HepG2 (cell line): ENCODE results near the gene PRR19. TPM values are rescaled to one million over a fixed set of nuclear protein-coding genes. Genes with fewer than 3 reads are reported as not detected.

Source experiments
- ATAC-seq: fragments of 200-7000 bp; cut with Tn5 transposase; 3 replicates; pipeline ENCODE4 v1.9.1; 2020; ENCODE audit warnings: mild to moderate bottlenecking, moderate library complexity
- BruUV-seq: library from RNA; stranded (reverse); fragments of 400-500 nt; replicated peaks from 2 replicates; lab custom pipeline; 2021; lab: Mats Ljungman, UMichigan
- CTCF ChIA-PET: fragments of 300-600 bp; formaldehyde crosslinking; extraction: SDS; loops from one replicate; lab custom pipeline; 2021; ENCODE audit warnings: low total read pairs, inconsistent platforms, low intra/inter-chr PET ratio; lab: Yijun Ruan, JAX
- POLR2A ChIA-PET: fragments of 350-600 bp; sonication (Branson Sonifier 250); formaldehyde crosslinking; loops from one replicate; lab custom pipeline; 2020; ENCODE audit warnings: antibody characterized with exemption, inconsistent platforms; lab: Yijun Ruan, JAX
- DNase-seq: peaks from one replicate; pipeline ENCODE4 v3.0.0-alpha.2; 2015; ENCODE audit warnings: low spot score
- FAIRE-seq: peaks from 3 replicates; lab custom pipeline; 2011; peaks lifted over from hg19 to GRCh38; lab: Jason Lieb, UNC
- H2AFZ ChIP-seq: one replicate; pipeline ENCODE4 v1.6.1; 2011; ENCODE audit warnings: low read length, inconsistent platforms
- H3K27ac ChIP-seq: fragments of 300-600 bp; 3 replicates; pipeline ENCODE4 v1.8.0; 2011; ENCODE audit warnings: mixed run types, mild to moderate bottlenecking, mixed read lengths, low read length, inconsistent platforms; ENCODE audit not compliant: insufficient read depth; ENCODE audit errors: extremely low read length
- H3K27me3 ChIP-seq, 2 experiments: fragments of 200-600 bp in 1 of 2; 2 replicates in 1 of 2; 3 replicates in 1 of 2; pipeline versions ENCODE4 v1.6.0 to v1.8.0; 2011; ENCODE audit warnings: low read length in 2 of 2, mild to moderate bottlenecking in 2 of 2, moderate library complexity in 2 of 2, inconsistent platforms in 1 of 2; ENCODE audit not compliant: insufficient read depth in 2 of 2, control insufficient read depth in 1 of 2
- H3K36me3 ChIP-seq, 2 experiments: fragments of 200-600 bp in 1 of 2; replicated peaks in 1 of 2; 2 replicates in 1 of 2; 3 replicates in 1 of 2; pipeline versions ENCODE4 v1.5.1 to v1.8.0; 2011; ENCODE audit warnings: low read length in 2 of 2, inconsistent platforms in 1 of 2; ENCODE audit not compliant: insufficient read depth in 2 of 2, control insufficient read depth in 1 of 2
- H3K4me1 ChIP-seq: 2 replicates; pipeline ENCODE4 v1.5.1; 2012; ENCODE audit warnings: low read length, inconsistent platforms; ENCODE audit not compliant: insufficient read depth
- H3K4me2 ChIP-seq: 2 replicates; pipeline ENCODE4 v1.6.0; 2011; ENCODE audit warnings: low read depth, low read length, inconsistent platforms
- H3K4me3 ChIP-seq, 3 experiments: fragments of 200-600 bp in 1 of 3; sonication (generic), shearing (Covaris generic) in 1 of 3; replicated peaks in 1 of 3; 2 replicates each; pipeline ENCODE4 v1.5.1; 2011 to 2016; ENCODE audit warnings: low read length in 3 of 3, inconsistent platforms in 2 of 3, low read depth in 2 of 3, mild to moderate bottlenecking in 2 of 3, control low read depth in 1 of 3, mixed read lengths in 1 of 3; ENCODE audit not compliant: insufficient read depth in 1 of 3
- H3K79me2 ChIP-seq: one replicate; pipeline ENCODE4 v1.6.1; 2011; ENCODE audit warnings: low read length, inconsistent platforms; ENCODE audit not compliant: insufficient read depth
- H3K9ac ChIP-seq: 2 replicates; pipeline ENCODE4 v1.6.0; 2011; ENCODE audit warnings: mild to moderate bottlenecking, low read depth, low read length, inconsistent platforms; ENCODE audit not compliant: insufficient read depth
- H3K9me3 ChIP-seq: 2 replicates; pipeline ENCODE4 v1.5.1; 2012; ENCODE audit warnings: mild to moderate bottlenecking, low read length
- H4K20me1 ChIP-seq: 2 replicates; pipeline ENCODE4 v1.6.0; 2011; ENCODE audit warnings: inconsistent platforms, mild to moderate bottlenecking, low read length, moderate library complexity; ENCODE audit not compliant: insufficient read depth
- BHLHE40 ChIP-seq: IDR thresholded peaks from 2 replicates; pipeline ENCODE4 v1.6.1; 2011; ENCODE audit warnings: low read length, improper control_type of control experiment
- EHMT2 ChIP-seq: fragments of 200-600 bp; sonication (generic); IDR thresholded peaks from 2 replicates; pipeline ENCODE4 v1.7.0; 2017; ENCODE audit warnings: antibody characterized with exemption, low read depth, low read length, borderline replicate concordance
- KAT8 ChIP-seq: IDR thresholded peaks from 2 replicates; pipeline ENCODE4 v1.6.1; 2016; ENCODE audit warnings: missing genetic modification reagents, missing compliant biosample characterization
- KDM3A ChIP-seq: IDR thresholded peaks from 2 replicates; pipeline ENCODE4 v1.6.1; 2018; ENCODE audit warnings: low read depth, missing compliant biosample characterization
- KDM4B ChIP-seq: sonication (generic); formaldehyde crosslinking; IDR thresholded peaks from 2 replicates; pipeline ENCODE4 v1.4.0; 2020; ENCODE audit warnings: missing genetic modification reagents
- MAFK ChIP-seq, 2 experiments: IDR thresholded peaks in 1 of 2; conservative IDR thresholded peaks in 1 of 2; 2 replicates each; pipeline ENCODE4 v1.6.1; 2011; ENCODE audit warnings: improper control_type of control experiment in 2 of 2, low read length in 2 of 2
- MBD4 ChIP-seq: IDR thresholded peaks from 2 replicates; pipeline ENCODE4 v1.6.1; 2012; ENCODE audit warnings: low read length, inconsistent platforms, borderline replicate concordance
- NFE2L2 ChIP-seq: fragments of 150-350 bp; IDR thresholded peaks from 2 replicates; pipeline ENCODE4 v1.6.1; 2014; ENCODE audit warnings: low read length
- SOX6 ChIP-seq, 2 experiments: fragments of 450-650 bp in 1 of 2; sonication (generic) in 1 of 2; formaldehyde crosslinking in 1 of 2; IDR thresholded peaks; 2 replicates each; pipeline versions ENCODE4 v1.4.0 to v1.6.1; 2017 to 2020; ENCODE audit warnings: antibody characterized with exemption in 1 of 2, mild to moderate bottlenecking in 1 of 2, missing genetic modification reagents in 1 of 2
- TFE3 ChIP-seq: IDR thresholded peaks from 2 replicates; pipeline ENCODE4 v1.6.1; 2016
- ZBTB7A ChIP-seq: sonication (generic); formaldehyde crosslinking; IDR thresholded peaks from 2 replicates; pipeline ENCODE4 v1.8.0; 2022; ENCODE audit warnings: mild to moderate bottlenecking, missing genetic modification reagents
- ZNF281 ChIP-seq: sonication (generic); formaldehyde crosslinking; IDR thresholded peaks from 2 replicates; pipeline ENCODE4 v1.4.0; 2020; ENCODE audit warnings: missing genetic modification reagents, borderline replicate concordance
- ZNF468 ChIP-seq: sonication (generic); formaldehyde crosslinking; IDR thresholded peaks from 2 replicates; pipeline ENCODE4 v1.8.0; 2022; ENCODE audit warnings: mild to moderate bottlenecking, moderate library complexity, missing genetic modification reagents
- ZNF558 ChIP-seq: sonication (generic); formaldehyde crosslinking; IDR thresholded peaks from 2 replicates; pipeline ENCODE4 v1.9.0; 2022; ENCODE audit warnings: mild to moderate bottlenecking, missing genetic modification reagents, borderline replicate concordance
- ZNF781 ChIP-seq: sonication (generic); formaldehyde crosslinking; IDR thresholded peaks from 2 replicates; pipeline ENCODE4 v1.5.1; 2020; ENCODE audit warnings: borderline replicate concordance, mild to moderate bottlenecking, missing genetic modification reagents; ENCODE audit errors: not compliant biosample characterization
- ZNF879 ChIP-seq: sonication (generic); formaldehyde crosslinking; IDR thresholded peaks from 2 replicates; pipeline ENCODE4 v1.8.1; 2023; ENCODE audit warnings: missing genetic modification reagents
- WGBS: methylation state at CpG from one replicate; pipeline ENCODE4 v1.1.6; 2017; ENCODE audit warnings: low lambda C conversion rate; 5-methylcytosine and 5-hydroxymethylcytosine counted together
- in situ Hi-C: cut with HindIII; loops from 2 replicates; pipeline ENCODE4 v1.10.0; 2017; ENCODE audit warnings: low pct_unique_long_range_greater_than_20kb; ENCODE audit not compliant: extremely low pct_ligation_motif_present
- intact Hi-C: fragments of 100-400 bp; cut with micrococcal nuclease; formaldehyde crosslinking; loops from one replicate; pipeline ENCODE4 v1.10.0; 2022; ENCODE audit not compliant: unreplicated experiment
- polyA plus RNA-seq, 8 experiments: library from polyadenylated mRNA; depleted of rRNA in 3 of 8; stranded (reverse) in 7 of 8; unstranded in 1 of 8; fragments of >200 nt; fragmentation: Illumina TruSeq in 4 of 8; extraction: Trizol in 4 of 8; gene quantifications; 2 replicates each; pipeline versions ENCODE4 v1.2.1 to v1.2.3, GENCODE V29; 2011 to 2016; ENCODE audit warnings: low read depth in 4 of 8, missing spikeins in 1 of 8, mixed read lengths in 1 of 8; ENCODE audit not compliant: insufficient read depth in 1 of 8
- total RNA-seq, 5 experiments: library from RNA; depleted of rRNA; stranded (reverse); fragments of >200 nt; fragmentation: Illumina TruSeq; extraction: Trizol; gene quantifications; 2 replicates each; pipeline ENCODE4 v1.2.3, GENCODE V29; 2016; ENCODE audit warnings: low read depth in 1 of 5

Gene PRR19
- total and polyA plus RNA-seq, 2 of the 13 experiments (the other 11 are each of a cell fraction or from before 2014, with no cell fraction given) = 0.21 to 0.33 TPM

GRCh38 chr19:42281146-42281826 lies 20.6 kb upstream of the PRR19 start:
- FAIRE-seq (peak; percentile 30), DNase-seq (peak; percentile 62), ATAC-seq (peak; percentile 26)
- ChIA-PET POLR2A (interaction anchor here (0.6 to 7.4 kb wide), 12 partner anchors 11 to 1531 kb away, joined by 3 to 117 read pairs (median 5); partner anchors contain the start of genes ACTMAP, CIC, ERF and GSK3A), CTCF (interaction anchor here (1.2 kb wide), 1 partner anchor 37 kb away, joined by 3 read pairs; no protein-coding TSS in a partner anchor)
- Histone ChIP-seq H3K27ac (peak overlapping the region; percentile 70), H4K20me1 (peaks cover 11% of the 10 kb centered on the region; the same call in 1 of the 2 replicates), H3K9ac (peak overlapping the region; percentile 73), H3K4me2 (peak overlapping the region; percentile 86), H3K9me3 (no peaks in the 10 kb centered on the region), H3K4me1 (peaks cover 68% of the 10 kb centered on the region), H3K27me3 (no peaks in the 10 kb centered on the region; a peak in 1 of 5 replicates), H3K4me3 (peak overlapping the region; percentile 49 to 83 (median 70)), H2AFZ (no peak overlapping the region), H3K79me2 (peaks cover 29% of the 10 kb centered on the region), H3K36me3 (no peaks in the 10 kb centered on the region; a peak in 2 of 5 replicates)
- BruUV-seq = no TSS peak
- in situ Hi-C loops = no loop called here
- intact Hi-C loops = loop anchor here (1.0 kb wide), 1 partner anchor 12 kb away; the partner anchor contains the start of gene CIC
- 0% methylated on average over 6 of the region's 25 CpGs for WGBS
- no peak for TF ChIP-seq KDM4B
- no peak for TF ChIP-seq ZNF468 (CRISPR knock-in tag)
- TF ChIP-seq SOX6 (IDR thresholded peaks at IDR 0.05) = no peak
- TF ChIP-seq SOX6 (CRISPR knock-in tag; IDR thresholded peaks at IDR 0.05) = peak; percentile 64
- peak; percentile 9; the same call in 1 of the 2 replicates for TF ChIP-seq TFE3 (CRISPR knock-in tag)
- TF ChIP-seq ZNF879 (CRISPR knock-in tag) = no peak
- no peak for TF ChIP-seq KDM3A (CRISPR knock-in tag)
- TF ChIP-seq ZNF781 = no peak
- TF ChIP-seq MBD4 = no peak
- TF ChIP-seq MAFK (conservative IDR thresholded peaks at IDR 0.05 in 1 of 2, IDR thresholded peaks at IDR 0.05 in 1 of 2; ENCODE audit: low read length in 2 of 2) = no peak
- no peak for TF ChIP-seq NFE2L2
- no peak for TF ChIP-seq ZNF281 (CRISPR knock-in tag)
- TF ChIP-seq ZBTB7A (CRISPR knock-in tag) = no peak
- TF ChIP-seq KAT8 = no peak
- TF ChIP-seq BHLHE40 = no peak
- no peak for TF ChIP-seq ZNF558
- no peak for TF ChIP-seq EHMT2
